Caco-2 (cell line): Measurements from ENCODE around the gene ZEB1. TPM values are rescaled to one million over a fixed set of nuclear protein-coding genes. Genes with fewer than 3 reads are reported as not detected.

ENCODE experiments used
- BruUV-seq: library from RNA; stranded (reverse); fragments of 400-500 nt; replicated peaks from 2 replicates; lab custom pipeline; 2021; lab: Mats Ljungman, UMichigan
- CTCF ChIA-PET: fragments of 300-600 bp; sonication (Branson Sonifier 250); formaldehyde crosslinking; loops from one replicate; lab custom pipeline; 2022; ENCODE audit warnings: antibody characterized with exemption; lab: Charles Lee
- POLR2A ChIA-PET: fragments of 300-600 bp; sonication (Branson Sonifier 250); formaldehyde crosslinking; loops from one replicate; lab custom pipeline; 2022; ENCODE audit warnings: antibody characterized with exemption; lab: Charles Lee
- DNase-seq, 2 experiments: peaks; one replicate each; pipeline versions ENCODE4 v3.0.0 to v3.0.0-alpha.2; 2020 to 2022
- H3K27me3 ChIP-seq: replicated peaks from 2 replicates; pipeline ENCODE4 v1.6.0; 2011; ENCODE audit warnings: low read length; ENCODE audit not compliant: control insufficient read depth, insufficient read depth
- H3K36me3 ChIP-seq: 2 replicates; pipeline ENCODE4 v1.5.1; 2011; ENCODE audit warnings: low read length; ENCODE audit not compliant: control insufficient read depth, insufficient read depth
- H3K4me1 ChIP-seq: fragments of 250-450 bp; sonication (Bioruptor Pico); 2 replicates; pipeline ENCODE4 v1.5.1; 2020; ENCODE audit warnings: mild to moderate bottlenecking
- H3K4me3 ChIP-seq: 2 replicates; pipeline ENCODE4 v1.5.1; 2011; ENCODE audit warnings: low read depth, mild to moderate bottlenecking, control low read depth, low read length
- H3K9me3 ChIP-seq: fragments of 250-450 bp; sonication (Bioruptor Pico); 2 replicates; pipeline ENCODE4 v1.5.1; 2020; ENCODE audit warnings: mild to moderate bottlenecking, moderate library complexity
- H3K27ac Mint-ChIP-seq: one replicate; pipeline ENCODE4 v1.8.0; 2022; ENCODE audit warnings: mixed read lengths; ENCODE audit not compliant: unreplicated experiment
- H3K27me3 Mint-ChIP-seq: one replicate; pipeline ENCODE4 v1.8.0; 2022; ENCODE audit warnings: mixed read lengths; ENCODE audit not compliant: insufficient read depth, unreplicated experiment
- H3K36me3 Mint-ChIP-seq: one replicate; pipeline ENCODE4 v1.8.0; 2022; ENCODE audit warnings: mild to moderate bottlenecking, mixed read lengths; ENCODE audit not compliant: insufficient read depth, unreplicated experiment
- H3K4me1 Mint-ChIP-seq: one replicate; pipeline ENCODE4 v1.8.0; 2022; ENCODE audit warnings: low read depth, mixed read lengths; ENCODE audit not compliant: unreplicated experiment
- H3K4me3 Mint-ChIP-seq: one replicate; pipeline ENCODE4 v1.8.0; 2022; ENCODE audit warnings: mild to moderate bottlenecking, moderate library complexity, mixed read lengths; ENCODE audit not compliant: unreplicated experiment
- H3K9me3 Mint-ChIP-seq: one replicate; pipeline ENCODE4 v1.8.0; 2022; ENCODE audit warnings: mixed read lengths; ENCODE audit not compliant: unreplicated experiment
- intact Hi-C: fragments of 100-400 bp; cut with micrococcal nuclease; formaldehyde crosslinking; loops from one replicate; pipeline ENCODE4 v1.10.0; 2022; ENCODE audit not compliant: unreplicated experiment
- total RNA-seq: library from RNA; stranded (reverse); gene quantifications from 2 replicates; pipeline ENCODE4 v1.2.3, GENCODE V29; 2022
- TF ChIP-seq, protein P1 (sequence below), 2 experiments: fragments of 200-600 bp in 1 of 2; IDR thresholded peaks; 1 replicate in 1 of 2; 2 replicates in 1 of 2; pipeline versions ENCODE4 v1.5.1 to v1.8.0; 2011 to 2022; ENCODE audit warnings: antibody characterized with exemption in 1 of 2, control low read depth in 1 of 2, inconsistent platforms in 1 of 2, low read depth in 1 of 2, low read length in 1 of 2, mild to moderate bottlenecking in 1 of 2, moderate library complexity in 1 of 2; ENCODE audit not compliant: insufficient read depth in 1 of 2, severe bottlenecking in 1 of 2, unreplicated experiment in 1 of 2

The ZEB1 gene
- total RNA-seq, 1 experiment from 2014 or later: not detected

DNA sequence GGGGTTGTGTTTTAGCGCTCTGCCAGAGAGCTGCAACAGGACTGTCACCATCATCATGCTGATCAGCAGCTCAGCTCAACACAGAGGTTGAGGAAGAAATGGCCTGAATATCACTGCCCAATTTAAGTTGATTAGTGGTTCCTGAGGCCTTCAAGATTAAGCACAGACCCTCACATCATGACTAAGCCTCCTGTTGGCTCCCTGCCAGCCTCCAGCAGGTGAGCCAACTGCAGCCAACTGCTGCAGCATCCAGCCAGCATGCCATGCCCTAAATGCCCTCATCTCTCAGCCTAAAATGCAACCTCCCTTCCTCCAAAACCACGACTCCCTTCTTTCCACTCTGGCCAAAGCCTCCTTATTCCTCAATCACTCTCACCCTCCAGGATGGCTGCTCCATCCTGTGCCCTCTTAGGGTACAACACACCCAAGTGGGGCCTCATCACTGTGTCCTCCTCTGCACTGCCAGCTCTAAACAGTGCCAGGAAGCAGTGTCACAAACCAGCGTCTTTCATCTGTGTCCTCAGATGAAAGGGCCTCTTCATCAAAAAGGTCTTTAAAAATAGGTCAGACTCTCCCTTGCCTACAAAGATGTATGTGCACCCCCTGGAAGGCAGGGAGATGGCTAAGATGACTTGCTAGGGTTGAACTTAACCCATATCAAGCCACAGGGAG lies 259.3 kb downstream of the ZEB1 start:
- intact Hi-C loops: no loop called here
- no peaks in the 10 kb centered on the region for H3K36me3 Mint-ChIP-seq
- POLR2A ChIA-PET: no interaction called here

DNA sequence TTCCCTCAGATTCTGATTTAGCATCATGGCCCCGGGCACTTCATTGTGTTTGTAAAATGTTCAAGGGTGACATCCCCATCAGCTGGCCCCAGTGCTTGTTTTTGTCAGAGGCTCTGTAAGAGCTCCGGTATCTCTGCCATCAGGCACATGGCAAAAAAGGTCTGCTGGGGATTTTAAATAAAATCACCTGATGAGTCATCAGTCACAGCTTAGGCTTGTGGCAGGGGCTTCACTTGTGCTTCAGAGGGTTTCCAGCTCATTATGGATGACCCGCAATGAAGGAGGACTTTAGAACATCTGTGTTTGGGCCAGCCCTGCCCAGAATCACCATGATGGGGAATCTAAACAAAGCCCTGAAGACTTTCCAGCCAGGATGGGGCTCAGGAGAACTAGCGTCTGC lies 259.9 kb downstream of the ZEB1 start:
- Mint-ChIP-seq H3K4me3 (no peak overlapping the region), H3K9me3 (no peaks in the 10 kb centered on the region), H3K36me3 (no peaks in the 10 kb centered on the region), H3K4me1 (no peaks in the 10 kb centered on the region), H3K27ac (no peak overlapping the region), H3K27me3 (peaks cover 7% of the 10 kb centered on the region)
- ChIA-PET POLR2A (no interaction called here), CTCF (no interaction called here)
- DNase-seq: no peak
- no TSS peak for BruUV-seq
- Histone ChIP-seq H3K4me3 (no peak overlapping the region), H3K9me3 (no peaks in the 10 kb centered on the region; the same call in 1 of the 2 replicates), H3K4me1 (no peaks in the 10 kb centered on the region), H3K36me3 (no peaks in the 10 kb centered on the region), H3K27me3 (no peaks in the 10 kb centered on the region)
- intact Hi-C loops: no loop called here
- TF ChIP-seq, protein P1, sequence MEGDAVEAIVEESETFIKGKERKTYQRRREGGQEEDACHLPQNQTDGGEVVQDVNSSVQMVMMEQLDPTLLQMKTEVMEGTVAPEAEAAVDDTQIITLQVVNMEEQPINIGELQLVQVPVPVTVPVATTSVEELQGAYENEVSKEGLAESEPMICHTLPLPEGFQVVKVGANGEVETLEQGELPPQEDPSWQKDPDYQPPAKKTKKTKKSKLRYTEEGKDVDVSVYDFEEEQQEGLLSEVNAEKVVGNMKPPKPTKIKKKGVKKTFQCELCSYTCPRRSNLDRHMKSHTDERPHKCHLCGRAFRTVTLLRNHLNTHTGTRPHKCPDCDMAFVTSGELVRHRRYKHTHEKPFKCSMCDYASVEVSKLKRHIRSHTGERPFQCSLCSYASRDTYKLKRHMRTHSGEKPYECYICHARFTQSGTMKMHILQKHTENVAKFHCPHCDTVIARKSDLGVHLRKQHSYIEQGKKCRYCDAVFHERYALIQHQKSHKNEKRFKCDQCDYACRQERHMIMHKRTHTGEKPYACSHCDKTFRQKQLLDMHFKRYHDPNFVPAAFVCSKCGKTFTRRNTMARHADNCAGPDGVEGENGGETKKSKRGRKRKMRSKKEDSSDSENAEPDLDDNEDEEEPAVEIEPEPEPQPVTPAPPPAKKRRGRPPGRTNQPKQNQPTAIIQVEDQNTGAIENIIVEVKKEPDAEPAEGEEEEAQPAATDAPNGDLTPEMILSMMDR (IDR thresholded peaks at IDR 0.05; ENCODE audit: insufficient read depth in 1 of 2, low read depth in 1 of 2, low read length in 1 of 2, severe bottlenecking in 1 of 2, unreplicated experiment in 1 of 2): no peak

More for the DNA sequence above, 259.3 kb downstream of the ZEB1 start:
- Histone ChIP-seq H3K27me3 (no peaks in the 10 kb centered on the region), H3K36me3 (no peaks in the 10 kb centered on the region), H3K9me3 (no peaks in the 10 kb centered on the region; the same call in 1 of the 2 replicates), H3K4me1 (no peaks in the 10 kb centered on the region), H3K4me3 (no peak overlapping the region)
- H3K4me3 Mint-ChIP-seq: no peak overlapping the region
- no peak overlapping the region for H3K27ac Mint-ChIP-seq
- H3K27me3 Mint-ChIP-seq: peaks cover 7% of the 10 kb centered on the region
- BruUV-seq: no TSS peak
- no peaks in the 10 kb centered on the region for H3K9me3 Mint-ChIP-seq
- H3K4me1 Mint-ChIP-seq: no peaks in the 10 kb centered on the region
- CTCF ChIA-PET: no interaction called here
- DNase-seq: no peak
- TF ChIP-seq, protein P1 (IDR thresholded peaks at IDR 0.05; ENCODE audit: insufficient read depth in 1 of 2, low read depth in 1 of 2, low read length in 1 of 2, severe bottlenecking in 1 of 2, unreplicated experiment in 1 of 2): no peak
